AG09309 (cell line): ENCODE measurements around the gene CLIP4.

ENCODE experiments used
- DNase-seq: peaks from one replicate; pipeline ENCODE4 v3.0.0-alpha.2; 2010; ENCODE audit warnings: low read depth
- H3K4me3 ChIP-seq: 2 replicates; pipeline ENCODE4 v1.5.1; 2011; ENCODE audit warnings: mild to moderate bottlenecking, low read depth, low read length, moderate library complexity; ENCODE audit not compliant: control insufficient read depth
- TF ChIP-seq, protein P1 (sequence below): IDR thresholded peaks from 2 replicates; pipeline ENCODE4 v1.5.1; 2011; ENCODE audit warnings: mild to moderate bottlenecking, low read depth, low read length, inconsistent platforms; ENCODE audit not compliant: insufficient read depth, control insufficient read depth; ENCODE audit errors: missing control alignments

CLIP4 gene

GRCh38 chr2:29164091-29164846, 49.1 kb downstream of the CLIP4 start:
- no peak overlapping the region for H3K4me3 ChIP-seq
- TF ChIP-seq, protein P1, sequence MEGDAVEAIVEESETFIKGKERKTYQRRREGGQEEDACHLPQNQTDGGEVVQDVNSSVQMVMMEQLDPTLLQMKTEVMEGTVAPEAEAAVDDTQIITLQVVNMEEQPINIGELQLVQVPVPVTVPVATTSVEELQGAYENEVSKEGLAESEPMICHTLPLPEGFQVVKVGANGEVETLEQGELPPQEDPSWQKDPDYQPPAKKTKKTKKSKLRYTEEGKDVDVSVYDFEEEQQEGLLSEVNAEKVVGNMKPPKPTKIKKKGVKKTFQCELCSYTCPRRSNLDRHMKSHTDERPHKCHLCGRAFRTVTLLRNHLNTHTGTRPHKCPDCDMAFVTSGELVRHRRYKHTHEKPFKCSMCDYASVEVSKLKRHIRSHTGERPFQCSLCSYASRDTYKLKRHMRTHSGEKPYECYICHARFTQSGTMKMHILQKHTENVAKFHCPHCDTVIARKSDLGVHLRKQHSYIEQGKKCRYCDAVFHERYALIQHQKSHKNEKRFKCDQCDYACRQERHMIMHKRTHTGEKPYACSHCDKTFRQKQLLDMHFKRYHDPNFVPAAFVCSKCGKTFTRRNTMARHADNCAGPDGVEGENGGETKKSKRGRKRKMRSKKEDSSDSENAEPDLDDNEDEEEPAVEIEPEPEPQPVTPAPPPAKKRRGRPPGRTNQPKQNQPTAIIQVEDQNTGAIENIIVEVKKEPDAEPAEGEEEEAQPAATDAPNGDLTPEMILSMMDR: no peak

DNA sequence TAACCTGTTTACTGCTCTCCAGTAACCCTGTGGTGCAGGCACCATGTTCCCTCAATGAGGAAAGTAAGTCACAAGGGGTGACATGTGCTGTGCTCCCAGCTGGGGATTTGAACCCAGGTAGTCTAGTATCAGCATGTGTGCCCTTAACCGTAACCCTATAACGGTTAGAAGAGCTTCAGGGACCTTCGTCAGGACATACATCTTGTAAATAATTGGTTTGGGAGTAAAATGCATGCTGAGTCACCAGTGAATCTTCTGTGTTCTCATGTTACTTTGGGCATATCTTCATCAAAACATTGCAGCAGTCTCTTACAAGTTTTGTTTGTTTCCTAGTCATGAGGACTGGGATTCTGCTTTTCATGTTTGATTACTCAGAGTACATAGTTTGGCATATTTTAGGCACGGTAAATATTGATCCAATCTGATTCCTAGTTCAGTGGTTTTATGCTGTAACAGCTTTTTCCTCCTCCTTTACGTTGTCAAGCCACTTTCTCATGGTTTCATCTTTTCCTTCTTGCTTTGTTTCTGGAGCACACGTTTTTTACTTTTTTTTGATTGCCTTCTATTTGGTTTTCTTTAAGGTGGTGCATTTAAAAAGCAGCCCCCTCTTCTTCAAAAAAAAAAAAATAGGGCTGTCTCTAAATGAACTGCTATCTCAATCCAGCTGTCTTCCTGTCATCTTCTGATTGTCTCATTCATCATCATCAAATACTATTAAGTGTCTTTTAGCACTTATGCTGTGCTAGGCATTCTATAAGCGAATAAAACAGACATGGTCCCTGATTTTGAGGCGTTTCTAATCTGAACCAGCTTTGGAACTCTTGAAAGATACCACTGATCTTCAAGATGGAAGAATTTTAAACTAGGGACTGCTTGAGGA, 50.4 kb downstream of the CLIP4 start:
- TF ChIP-seq, protein P1: no peak
- peak; percentile 39 for DNase-seq
- no peak overlapping the region for H3K4me3 ChIP-seq

More at GRCh38 chr2:29164091-29164846, 49.1 kb downstream of the CLIP4 start:
- DNase-seq: no peak

- TF ChIP-seq, protein P1: no peak
- no peak for DNase-seq
- H3K4me3 ChIP-seq: no peak overlapping the region
Measured at GRCh38 chr2:29166242-29167039, 51.2 kb downstream of the CLIP4 start.

DNA sequence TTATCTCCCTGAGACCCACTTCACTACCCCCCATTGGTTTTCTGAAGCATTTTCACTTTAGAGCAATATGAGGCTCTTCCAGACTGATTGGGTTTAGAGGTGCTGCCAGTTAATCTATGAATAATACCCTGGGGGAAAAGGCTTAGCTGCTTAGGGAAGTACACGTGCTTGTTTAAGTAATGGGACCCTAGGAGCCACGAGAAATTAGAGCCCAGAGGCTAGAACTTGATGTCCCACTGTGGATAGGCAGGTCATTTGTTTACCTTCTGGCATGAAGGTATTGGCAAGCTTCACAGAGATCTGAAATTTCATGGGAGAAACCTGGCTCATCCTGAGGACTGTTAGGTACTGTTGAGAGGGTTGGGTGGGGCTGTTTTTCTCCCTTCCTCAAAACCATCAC, 59.7 kb downstream of the CLIP4 start:
- H3K4me3 ChIP-seq: no peak overlapping the region
- no peak for DNase-seq
- TF ChIP-seq, protein P1: no peak

GRCh38 chr2:29175338-29175737, 60.1 kb downstream of the CLIP4 start:
- H3K4me3 ChIP-seq: no peak overlapping the region
- TF ChIP-seq, protein P1: no peak
- no peak for DNase-seq

- H3K4me3 ChIP-seq: no peak overlapping the region
- no peak for DNase-seq
- TF ChIP-seq, protein P1: no peak
Measured at GRCh38 chr2:29182334-29182733, 67.1 kb downstream of the CLIP4 start.
